ENCODE measurements around the gene SREBF1.

SREBF1 gene

DNA sequence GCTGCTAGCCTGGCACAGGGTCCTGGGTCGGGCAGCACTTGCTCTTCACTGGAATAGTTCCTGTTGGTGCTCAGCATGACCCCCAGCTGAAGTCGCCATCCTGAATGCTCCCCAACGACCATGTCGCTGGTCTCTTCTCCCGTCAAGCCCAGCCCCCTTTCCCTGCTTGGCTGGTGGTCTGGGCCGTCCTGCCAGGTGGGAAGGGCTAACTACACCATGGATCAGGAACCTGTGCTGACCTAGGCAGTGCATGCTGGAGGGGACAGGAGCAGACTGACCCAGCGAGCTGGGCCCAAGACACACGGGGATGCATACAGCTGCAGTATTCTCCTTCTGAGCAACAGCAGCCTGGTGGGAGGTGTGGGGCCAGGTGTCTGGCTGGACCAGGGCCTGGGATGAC is 9.2 kb upstream of the SREBF1 start:
- Histone ChIP-seq H3K27ac (no peak overlapping the region), H3K36me3 (no peaks in the 10 kb centered on the region), H3K4me3 (ENCODE audit: low read depth, low read length) (no peak overlapping the region), H3K27me3 (ENCODE audit: insufficient read depth, low read depth, severe bottlenecking) (no peaks in the 10 kb centered on the region), H3K9me3 (ENCODE audit: severe bottlenecking) (no peaks in the 10 kb centered on the region)
- TF ChIP-seq, protein P1, sequence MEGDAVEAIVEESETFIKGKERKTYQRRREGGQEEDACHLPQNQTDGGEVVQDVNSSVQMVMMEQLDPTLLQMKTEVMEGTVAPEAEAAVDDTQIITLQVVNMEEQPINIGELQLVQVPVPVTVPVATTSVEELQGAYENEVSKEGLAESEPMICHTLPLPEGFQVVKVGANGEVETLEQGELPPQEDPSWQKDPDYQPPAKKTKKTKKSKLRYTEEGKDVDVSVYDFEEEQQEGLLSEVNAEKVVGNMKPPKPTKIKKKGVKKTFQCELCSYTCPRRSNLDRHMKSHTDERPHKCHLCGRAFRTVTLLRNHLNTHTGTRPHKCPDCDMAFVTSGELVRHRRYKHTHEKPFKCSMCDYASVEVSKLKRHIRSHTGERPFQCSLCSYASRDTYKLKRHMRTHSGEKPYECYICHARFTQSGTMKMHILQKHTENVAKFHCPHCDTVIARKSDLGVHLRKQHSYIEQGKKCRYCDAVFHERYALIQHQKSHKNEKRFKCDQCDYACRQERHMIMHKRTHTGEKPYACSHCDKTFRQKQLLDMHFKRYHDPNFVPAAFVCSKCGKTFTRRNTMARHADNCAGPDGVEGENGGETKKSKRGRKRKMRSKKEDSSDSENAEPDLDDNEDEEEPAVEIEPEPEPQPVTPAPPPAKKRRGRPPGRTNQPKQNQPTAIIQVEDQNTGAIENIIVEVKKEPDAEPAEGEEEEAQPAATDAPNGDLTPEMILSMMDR (IDR thresholded peaks at IDR 0.05; ENCODE audit: low read depth, low read length): no peak
- DNase-seq: no peak

DNA sequence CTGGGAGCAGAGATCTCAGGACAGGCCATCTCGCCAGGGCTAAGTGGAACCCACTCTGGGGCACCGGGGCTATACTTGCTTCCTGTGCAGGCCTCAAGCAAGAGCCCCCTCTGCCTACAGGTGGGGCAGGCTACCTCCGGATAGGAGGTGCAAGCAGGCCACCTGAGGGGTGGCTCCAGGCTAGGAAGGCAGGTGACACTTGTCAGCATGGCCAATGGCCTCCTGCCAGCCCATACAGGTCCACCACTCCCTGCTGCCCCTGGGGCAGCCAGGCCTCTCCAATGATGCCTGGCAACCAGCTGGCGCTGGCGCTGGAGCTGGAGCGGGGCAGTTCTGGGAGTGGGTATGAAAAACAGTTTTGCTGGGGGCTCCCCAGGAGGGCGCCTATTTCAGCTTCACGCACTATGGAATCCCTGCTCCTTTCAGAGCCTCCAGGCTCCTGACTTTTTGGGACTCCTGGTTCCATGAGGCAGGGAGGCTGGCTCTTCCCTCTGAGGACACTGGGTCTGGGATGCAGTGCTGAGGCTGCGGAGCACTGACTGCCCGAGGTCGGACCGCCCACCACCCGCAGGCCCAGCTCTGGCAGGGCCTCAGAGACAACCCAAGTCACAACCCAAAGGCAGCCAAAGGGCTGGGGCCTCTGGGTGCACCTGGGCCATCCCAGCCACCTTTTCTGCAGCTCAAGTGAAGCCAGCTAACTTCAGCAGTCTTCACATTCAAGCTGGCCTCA is 8.4 kb upstream of the SREBF1 start:
- no peak overlapping the region for H3K27ac ChIP-seq
- TF ChIP-seq, protein P1 (IDR thresholded peaks at IDR 0.05; ENCODE audit: low read depth, low read length): no peak

DNA sequence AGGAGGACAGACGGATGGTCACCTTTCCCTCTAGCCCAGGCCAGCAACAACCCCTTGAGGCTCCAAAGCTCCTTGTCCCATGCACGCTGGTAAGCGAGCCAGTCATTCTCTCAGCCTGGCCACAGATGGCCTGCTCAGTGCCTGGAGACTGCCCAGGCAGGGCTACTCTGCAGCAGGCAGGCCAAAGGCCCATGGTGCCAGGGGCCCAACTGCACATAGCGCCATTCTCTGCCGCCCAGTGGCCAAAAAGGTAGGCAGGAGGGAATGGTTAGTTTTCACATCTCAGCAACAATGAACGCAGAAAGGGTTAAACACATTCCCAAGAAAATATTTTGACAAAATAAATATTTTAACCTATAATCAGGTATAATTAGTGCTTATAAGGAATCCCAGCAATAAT is 7.7 kb upstream of the SREBF1 start:
- Histone ChIP-seq H3K36me3 (no peaks in the 10 kb centered on the region), H3K9me3 (ENCODE audit: severe bottlenecking) (no peaks in the 10 kb centered on the region), H3K27ac (no peak overlapping the region), H3K27me3 (ENCODE audit: insufficient read depth, low read depth, severe bottlenecking) (no peaks in the 10 kb centered on the region), H3K4me3 (ENCODE audit: low read depth, low read length) (no peak overlapping the region)
- no peak for DNase-seq
- TF ChIP-seq, protein P1 (IDR thresholded peaks at IDR 0.05; ENCODE audit: low read depth, low read length): no peak

More for the DNA sequence above, 8.4 kb upstream of the SREBF1 start:
- Histone ChIP-seq H3K27me3 (ENCODE audit: insufficient read depth, low read depth, severe bottlenecking) (no peaks in the 10 kb centered on the region), H3K9me3 (ENCODE audit: severe bottlenecking) (no peaks in the 10 kb centered on the region), H3K4me3 (ENCODE audit: low read depth, low read length) (no peak overlapping the region), H3K36me3 (no peaks in the 10 kb centered on the region)
- no peak for DNase-seq

DNA sequence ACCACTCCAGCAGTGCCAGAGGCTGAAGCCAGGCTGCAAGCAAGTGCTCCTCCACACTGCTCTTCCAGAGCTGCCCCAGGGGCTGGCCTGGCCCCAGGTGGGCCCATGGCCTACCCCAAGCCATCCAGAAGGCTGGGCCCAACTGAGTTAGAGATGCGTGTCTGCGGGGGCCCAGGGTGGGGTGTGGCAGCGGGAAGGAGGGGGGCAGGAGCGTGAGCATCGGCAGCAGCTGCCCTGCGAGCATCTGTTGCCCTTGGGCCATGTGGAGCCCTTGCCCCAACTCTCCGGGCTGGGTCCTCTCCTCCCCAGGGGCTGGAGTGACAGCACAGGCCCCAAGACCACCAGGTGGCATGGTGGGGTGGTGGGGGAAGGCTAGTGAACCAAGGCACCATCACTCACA is 7.3 kb upstream of the SREBF1 start:
- no peak for DNase-seq
- H3K27ac ChIP-seq: no peak overlapping the region

DNA sequence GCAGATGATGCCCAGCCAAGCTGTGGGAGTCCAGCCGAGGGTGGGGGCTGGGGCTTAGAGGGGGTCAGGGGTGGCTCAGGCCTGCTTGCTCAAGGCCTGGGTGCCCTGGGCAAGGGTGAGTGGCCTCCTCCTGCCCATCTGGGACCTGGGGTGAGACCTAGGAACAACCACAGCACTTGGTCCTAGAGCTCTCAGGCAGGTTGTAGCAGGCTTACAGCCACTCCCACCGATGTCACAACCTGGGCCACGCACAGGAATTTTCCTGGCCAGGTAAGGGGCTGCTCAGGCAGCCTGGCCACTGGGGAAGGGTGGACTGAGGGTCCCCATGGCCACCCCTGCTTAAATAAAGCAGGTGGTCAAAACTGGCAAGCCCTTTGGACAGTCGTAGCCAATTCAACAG is 6.3 kb upstream of the SREBF1 start:
- H3K9me3 ChIP-seq (ENCODE audit: severe bottlenecking): no peaks in the 10 kb centered on the region
- no peaks in the 10 kb centered on the region for H3K27me3 ChIP-seq (ENCODE audit: insufficient read depth, low read depth, severe bottlenecking)
- H3K27ac ChIP-seq: no peak overlapping the region
- no peak for DNase-seq
- H3K36me3 ChIP-seq: no peaks in the 10 kb centered on the region
- no peak overlapping the region for H3K4me3 ChIP-seq (ENCODE audit: low read depth, low read length)
- TF ChIP-seq, protein P1 (IDR thresholded peaks at IDR 0.05; ENCODE audit: low read depth, low read length): no peak

More for the DNA sequence above, 7.3 kb upstream of the SREBF1 start:
- no peaks in the 10 kb centered on the region for H3K36me3 ChIP-seq
- TF ChIP-seq, protein P1 (IDR thresholded peaks at IDR 0.05; ENCODE audit: low read depth, low read length): no peak
- no peaks in the 10 kb centered on the region for H3K9me3 ChIP-seq (ENCODE audit: severe bottlenecking)
- H3K27me3 ChIP-seq (ENCODE audit: insufficient read depth, low read depth, severe bottlenecking): no peaks in the 10 kb centered on the region
- H3K4me3 ChIP-seq (ENCODE audit: low read depth, low read length): no peak overlapping the region

Data from WERI-Rb-1 (cell line).